Neural cell (in vitro differentiated cells): ENCODE results near the gene MYO7A.

Experiments
- CTCF ChIP-seq: fragments of 450-650 bp; IDR thresholded peaks from 2 replicates; pipeline ENCODE4 v1.5.1; 2014; ENCODE audit warnings: antibody characterized with exemption, mild to moderate bottlenecking, moderate library complexity; ENCODE audit not compliant: poor library complexity, severe bottlenecking
- EP300 ChIP-seq: fragments of 450-650 bp; conservative IDR thresholded peaks from 2 replicates; pipeline ENCODE4 v1.6.1; 2014; ENCODE audit warnings: antibody characterized with exemption, mild to moderate bottlenecking, moderate library complexity; ENCODE audit not compliant: poor library complexity, severe bottlenecking
- EZH2 ChIP-seq: fragments of 200-600, 300-800 bp; shearing (Covaris generic), sonication (generic); IDR thresholded peaks from 2 replicates; pipeline ENCODE4 v1.6.1; 2014; ENCODE audit warnings: antibody characterized with exemption, low read length, borderline replicate concordance, mild to moderate bottlenecking; ENCODE audit not compliant: insufficient read depth, poor library complexity, severe bottlenecking
- POLR2AphosphoS5 ChIP-seq: IDR thresholded peaks from 2 replicates; pipeline ENCODE4 v1.6.1; 2012
- RAD21 ChIP-seq: fragments of 450-650 bp; conservative IDR thresholded peaks from 2 replicates; pipeline ENCODE4 v1.6.1; 2014; ENCODE audit warnings: antibody characterized with exemption, mild to moderate bottlenecking, moderate library complexity
- REST ChIP-seq: IDR thresholded peaks from 2 replicates; pipeline ENCODE4 v1.6.1; 2012; ENCODE audit warnings: borderline replicate concordance
- SMC3 ChIP-seq: fragments of 450-650 bp; conservative IDR thresholded peaks from 2 replicates; pipeline ENCODE4 v1.6.1; 2014; ENCODE audit warnings: antibody characterized with exemption, mild to moderate bottlenecking, moderate library complexity; ENCODE audit not compliant: poor library complexity
- TAF1 ChIP-seq: IDR thresholded peaks from 2 replicates; pipeline ENCODE4 v1.6.1; 2012; ENCODE audit warnings: low read depth

GRCh38 chr11:77252555-77253270 lies 124.7 kb downstream of the MYO7A start:
- TF ChIP-seq CTCF (no peak), TAF1 (no peak), REST (no peak), RAD21 (no peak), EZH2 (no peak), POLR2AphosphoS5 (no peak), EP300 (no peak), SMC3 (no peak)
